Mesothelial cell of epicardium (in vitro differentiated cells): ENCODE measurements around the gene MGP. TPM values are rescaled to one million over a fixed set of nuclear protein-coding genes. Genes with fewer than 3 reads are reported as not detected.

ENCODE experiments used
- DNase-seq, 2 experiments: peaks; one replicate each; pipeline ENCODE4 v3.0.0; 2021; ENCODE audit warnings: low spot score in 2 of 2; ENCODE audit not compliant: unreplicated experiment in 2 of 2
- H3K27ac Mint-ChIP-seq: 2 replicates; pipeline ENCODE4 v1.8.0; 2021; ENCODE audit warnings: mixed read lengths
- H3K27me3 Mint-ChIP-seq: 2 replicates; pipeline ENCODE4 v1.8.0; 2021; ENCODE audit warnings: low read depth, mixed read lengths
- H3K36me3 Mint-ChIP-seq: 2 replicates; pipeline ENCODE4 v1.8.0; 2021; ENCODE audit warnings: mixed read lengths
- H3K4me1 Mint-ChIP-seq: 2 replicates; pipeline ENCODE4 v1.8.0; 2021; ENCODE audit warnings: mixed read lengths
- H3K4me3 Mint-ChIP-seq: 2 replicates; pipeline ENCODE4 v1.8.0; 2021; ENCODE audit warnings: mild to moderate bottlenecking, moderate library complexity, mixed read lengths
- H3K9me3 Mint-ChIP-seq: 2 replicates; pipeline ENCODE4 v1.8.0; 2021; ENCODE audit warnings: mixed read lengths
- CTCF ChIP-seq: fragments of 200-600 bp; sonication (generic); IDR thresholded peaks from one replicate; pipeline ENCODE4 v1.5.0; 2021; ENCODE audit warnings: antibody characterized with exemption; ENCODE audit not compliant: unreplicated experiment
- total RNA-seq: library from RNA; stranded (reverse); gene quantifications from 3 replicates; pipeline ENCODE4 v1.2.1, GENCODE V29; 2021

The MGP gene
- total RNA-seq, 1 donor from 2014 or later, result 202 TPM

- Mint-ChIP-seq H3K27ac (no peak overlapping the region), H3K9me3 (no peaks in the 10 kb centered on the region), H3K4me3 (no peak overlapping the region), H3K27me3 (no peaks in the 10 kb centered on the region), H3K36me3 (peaks cover 43% of the 10 kb centered on the region), H3K4me1 (peaks cover 3% of the 10 kb centered on the region)
- TF ChIP-seq CTCF, result no peak
- no peak for DNase-seq
These were observed 34.9 kb upstream of the MGP start for GRCh38 chr12:14920475-14921126.

GRCh38 chr12:14919455-14919854, 33.8 kb upstream of the MGP start:
- Mint-ChIP-seq H3K27me3 (no peaks in the 10 kb centered on the region), H3K27ac (no peak overlapping the region), H3K4me1 (peaks cover 8% of the 10 kb centered on the region), H3K9me3 (no peaks in the 10 kb centered on the region), H3K36me3 (peaks cover 46% of the 10 kb centered on the region), H3K4me3 (no peak overlapping the region)
- TF ChIP-seq CTCF, result no peak
- DNase-seq, result no peak

- H3K27me3 Mint-ChIP-seq, result no peaks in the 10 kb centered on the region
- H3K27ac Mint-ChIP-seq, result peak overlapping the region; percentile 3
- H3K4me1 Mint-ChIP-seq, result peaks cover 11% of the 10 kb centered on the region
- peaks cover 50% of the 10 kb centered on the region for H3K36me3 Mint-ChIP-seq
- no peak for TF ChIP-seq CTCF
- DNase-seq, result no peak
- H3K9me3 Mint-ChIP-seq, result peaks cover 4% of the 10 kb centered on the region
- no peak overlapping the region for H3K4me3 Mint-ChIP-seq
These were observed 30.1 kb upstream of the MGP start for GRCh38 chr12:14915736-14916135.

GRCh38 chr12:14913381-14913781, 27.7 kb upstream of the MGP start:
- Mint-ChIP-seq H3K9me3 (peaks cover 6% of the 10 kb centered on the region), H3K27me3 (no peaks in the 10 kb centered on the region), H3K4me3 (no peak overlapping the region), H3K36me3 (peaks cover 52% of the 10 kb centered on the region), H3K4me1 (peaks cover 12% of the 10 kb centered on the region), H3K27ac (no peak overlapping the region)
- TF ChIP-seq CTCF, result no peak
- DNase-seq, result no peak

- H3K4me1 Mint-ChIP-seq, result peaks cover 14% of the 10 kb centered on the region
- peaks cover 8% of the 10 kb centered on the region for H3K9me3 Mint-ChIP-seq
- H3K4me3 Mint-ChIP-seq, result no peak overlapping the region
- no peak overlapping the region for H3K27ac Mint-ChIP-seq
- H3K36me3 Mint-ChIP-seq, result peaks cover 44% of the 10 kb centered on the region
- no peaks in the 10 kb centered on the region for H3K27me3 Mint-ChIP-seq
- no peak for DNase-seq
- TF ChIP-seq CTCF, result no peak
These were observed 25.5 kb upstream of the MGP start for GRCh38 chr12:14911131-14911530.
